Endothelial cell of umbilical vein (primary cell): ENCODE results near the gene USP48. TPM values are rescaled to one million over a fixed set of nuclear protein-coding genes. Genes with fewer than 3 reads are reported as not detected.

Source experiments
- BruUV-seq: library from RNA; stranded (reverse); fragments of 400-500 nt; replicated peaks from 2 replicates; lab custom pipeline; 2021; lab: Mats Ljungman, UMichigan
- CTCF ChIA-PET: fragments of 300-600, 350-600 bp; sonication (Branson Sonifier 250); formaldehyde crosslinking; loops from one replicate; lab custom pipeline; 2021; ENCODE audit warnings: antibody characterized with exemption, inconsistent platforms; lab: Charles Lee
- POLR2A ChIA-PET: fragments of 300-600, 350-600 bp; sonication (Branson Sonifier 250); formaldehyde crosslinking; loops from one replicate; lab custom pipeline; 2021; ENCODE audit warnings: antibody characterized with exemption, inconsistent platforms; lab: Charles Lee
- DNase-seq: peaks from one replicate; pipeline ENCODE4 v3.0.0-alpha.2; 2011; ENCODE audit warnings: low read depth, low spot score
- FAIRE-seq: peaks from 2 replicates; lab custom pipeline; 2011; peaks lifted over from hg19 to GRCh38; lab: Jason Lieb, UNC
- H2AFZ ChIP-seq: 2 replicates; pipeline ENCODE4 v1.6.0; 2012; ENCODE audit warnings: low read depth, low read length, control low read depth, inconsistent platforms
- H3K27ac ChIP-seq: 2 replicates; pipeline ENCODE4 v1.5.1; 2011; ENCODE audit warnings: low read depth, mild to moderate bottlenecking, control low read depth, low read length, moderate library complexity; ENCODE audit not compliant: insufficient read depth
- H3K27me3 ChIP-seq, 2 experiments: 2 replicates each; pipeline versions ENCODE4 v1.6.0 to v1.6.1; 2011; ENCODE audit warnings: low read length in 2 of 2, mixed read lengths in 1 of 2; ENCODE audit not compliant: control insufficient read depth in 2 of 2, insufficient read depth in 2 of 2
- H3K36me3 ChIP-seq, 2 experiments: 2 replicates in 1 of 2; 3 replicates in 1 of 2; pipeline ENCODE4 v1.5.1; 2011; ENCODE audit warnings: low read length in 2 of 2, mild to moderate bottlenecking in 1 of 2, moderate library complexity in 1 of 2; ENCODE audit not compliant: control insufficient read depth in 2 of 2, insufficient read depth in 2 of 2; ENCODE audit errors: extremely low read depth in 1 of 2
- H3K4me1 ChIP-seq: 3 replicates; pipeline ENCODE4 v1.5.1; 2011; ENCODE audit warnings: mild to moderate bottlenecking, low read length; ENCODE audit not compliant: control insufficient read depth, insufficient read depth; ENCODE audit errors: extremely low read depth
- H3K4me2 ChIP-seq: 2 replicates; pipeline ENCODE4 v1.6.1; 2011; ENCODE audit warnings: low read length, control low read depth, mixed read lengths; ENCODE audit not compliant: insufficient read depth
- H3K4me3 ChIP-seq, 3 experiments: fragments of 200-600 bp in 1 of 3; sonication (generic), shearing (Covaris generic) in 1 of 3; replicated peaks in 1 of 3; 2 replicates each; pipeline ENCODE4 v1.5.1; 2011 to 2016; ENCODE audit warnings: control low read depth in 3 of 3, low read length in 3 of 3, mild to moderate bottlenecking in 2 of 3, inconsistent platforms in 1 of 3, low read depth in 1 of 3, moderate library complexity in 1 of 3; ENCODE audit not compliant: insufficient read depth in 1 of 3
- H3K79me2 ChIP-seq: 2 replicates; pipeline ENCODE4 v1.6.0; 2012; ENCODE audit warnings: low read length, inconsistent platforms; ENCODE audit not compliant: control insufficient read depth, insufficient read depth
- H3K9ac ChIP-seq: replicated peaks from 2 replicates; pipeline ENCODE3; 2011; ENCODE audit warnings: low read length, control low read depth; ENCODE audit not compliant: insufficient read depth; ENCODE audit errors: extremely low read depth
- H3K9me1 ChIP-seq: replicated peaks from 3 replicates; pipeline ENCODE4 v1.6.0; 2011; ENCODE audit warnings: mild to moderate bottlenecking, low read length; ENCODE audit not compliant: control insufficient read depth, insufficient read depth; ENCODE audit errors: extremely low read depth
- H3K9me3 ChIP-seq: replicated peaks from 2 replicates; pipeline ENCODE4 v1.5.1; 2012; ENCODE audit warnings: low read length, inconsistent platforms; ENCODE audit not compliant: control insufficient read depth, insufficient read depth
- H4K20me1 ChIP-seq: replicated peaks from 2 replicates; pipeline ENCODE3; 2011; ENCODE audit warnings: mild to moderate bottlenecking, low read length; ENCODE audit not compliant: control insufficient read depth, insufficient read depth; ENCODE audit errors: extremely low read depth
- EZH2 ChIP-seq: IDR thresholded peaks from 2 replicates; pipeline ENCODE4 v1.6.1; 2012; ENCODE audit warnings: borderline replicate concordance, low read depth, mild to moderate bottlenecking, moderate library complexity, low read length, inconsistent platforms; ENCODE audit not compliant: severe bottlenecking
- FOS ChIP-seq: IDR thresholded peaks from 2 replicates; pipeline ENCODE4 v1.6.1; 2011; ENCODE audit warnings: mild to moderate bottlenecking, low read length, moderate library complexity, borderline replicate concordance; ENCODE audit not compliant: insufficient read depth
- GATA2 ChIP-seq: IDR thresholded peaks from 2 replicates; pipeline ENCODE4 v1.7.0; 2011; ENCODE audit warnings: low read depth, mild to moderate bottlenecking, moderate library complexity, mixed read lengths, low read length; ENCODE audit not compliant: insufficient read length, insufficient read depth
- JUN ChIP-seq: IDR thresholded peaks from 2 replicates; pipeline ENCODE4 v1.6.1; 2011; ENCODE audit warnings: borderline replicate concordance, low read depth; ENCODE audit not compliant: insufficient read length, insufficient read depth
- MYC ChIP-seq: IDR thresholded peaks from one replicate; pipeline ENCODE4 v1.6.1; 2011; ENCODE audit warnings: mild to moderate bottlenecking, low read depth, low read length
- POLR2A ChIP-seq: IDR thresholded peaks from 2 replicates; pipeline ENCODE4 v1.6.1; 2012; ENCODE audit warnings: low read depth, mild to moderate bottlenecking, control low read depth, low read length
- POLR2AphosphoS5 ChIP-seq: IDR thresholded peaks from 2 replicates; pipeline ENCODE4 v1.6.1; 2012; ENCODE audit warnings: low read depth, mild to moderate bottlenecking, control low read depth, low read length, moderate library complexity; ENCODE audit not compliant: insufficient read depth
- dilution Hi-C: fragments of 300-500 bp; cut with MboI; formaldehyde crosslinking; loops from one replicate; pipeline ENCODE4 v1.15.0; 2019; ENCODE audit warnings: low sequenced_read_pairs; ENCODE audit not compliant: extremely low pct_ligation_motif_present
- intact Hi-C: fragments of 100-400 bp; cut with micrococcal nuclease; formaldehyde crosslinking; loops from one replicate; pipeline ENCODE4 v1.10.0; 2022
- polyA plus RNA-seq, 4 experiments: library from polyadenylated mRNA; depleted of rRNA in 3 of 4; stranded (reverse) in 3 of 4; unstranded in 1 of 4; fragments of >200 nt; gene quantifications; 2 replicates each; pipeline versions ENCODE4 v1.2.1 to v1.2.3, GENCODE V29; 2011 to 2012; ENCODE audit warnings: missing spikeins in 1 of 4
- total RNA-seq: library from RNA; stranded (reverse); gene quantifications from 2 replicates; pipeline ENCODE4 v1.2.3, GENCODE V29; 2021
- TF ChIP-seq, protein P1 (sequence below), 2 donors: IDR thresholded peaks; 1 replicate in 1 of 2; 2 replicates in 1 of 2; pipeline ENCODE4 v1.5.1; 2011; ENCODE audit warnings: low read length in 2 of 2, mild to moderate bottlenecking in 2 of 2, moderate library complexity in 2 of 2, control low read depth in 1 of 2, inconsistent platforms in 1 of 2, low read depth in 1 of 2; ENCODE audit not compliant: insufficient read depth in 1 of 2; ENCODE audit errors: extremely low read depth in 1 of 2
- TF ChIP-seq, protein P2 (sequence below): IDR thresholded peaks from 2 replicates; pipeline ENCODE4 v1.6.1; 2011; ENCODE audit not compliant: insufficient read depth, insufficient read length

USP48 gene
- total and polyA plus RNA-seq, 2 donors (not counting 3 experiments of a cell fraction or from before 2014, with no cell fraction given) = 27.2 to 149 TPM

DNA sequence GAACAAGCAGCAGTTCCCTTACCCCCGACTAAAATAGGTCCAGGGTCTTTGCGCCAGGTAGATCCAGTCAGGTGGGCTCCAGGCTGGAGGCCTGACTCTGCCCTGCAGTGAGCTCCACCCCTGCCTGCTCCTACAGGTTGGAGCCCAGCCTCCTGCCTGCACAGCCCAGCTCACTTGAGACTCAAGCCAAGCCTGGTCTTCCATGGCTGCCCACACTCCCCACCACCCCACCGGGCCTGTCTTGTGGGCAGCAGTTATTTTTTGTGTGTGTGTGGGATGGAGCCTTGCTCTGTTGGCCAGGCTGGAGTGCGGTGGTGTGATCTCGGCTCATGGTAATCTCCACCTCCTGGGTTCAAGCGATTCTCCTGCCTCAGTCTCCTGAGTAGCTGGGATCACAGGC, 142.3 kb downstream of the USP48 start:
- H3K79me2 ChIP-seq = no peaks in the 10 kb centered on the region
- H3K9me3 ChIP-seq = no peaks in the 10 kb centered on the region
- dilution Hi-C loops = no loop called here
- intact Hi-C loops = no loop called here
- no peaks in the 10 kb centered on the region for H3K36me3 ChIP-seq
- ChIA-PET CTCF (interaction anchor here (1.0 to 2.0 kb wide), 3 partner anchors 10 to 270 kb away, joined by 3 to 5 read pairs (median 3); no protein-coding TSS in a partner anchor), POLR2A (no interaction called here)
- H3K4me2 ChIP-seq = no peak overlapping the region
- no peak overlapping the region for H3K9ac ChIP-seq
- H3K4me3 ChIP-seq = no peak overlapping the region
- H4K20me1 ChIP-seq = no peaks in the 10 kb centered on the region
- no peak overlapping the region for H3K27ac ChIP-seq
- no TSS peak for BruUV-seq
- peaks cover 0 to 3% of the 10 kb centered on the region in 2 experiments for H3K27me3 ChIP-seq
- FAIRE-seq (no peak), DNase-seq (no peak)
- H2AFZ ChIP-seq = no peak overlapping the region
- H3K4me1 ChIP-seq = no peaks in the 10 kb centered on the region
- TF ChIP-seq MYC (no peak), POLR2AphosphoS5 (no peak), POLR2A (no peak), EZH2 (no peak), GATA2 (no peak), FOS (no peak), JUN (no peak)
- TF ChIP-seq, protein P1, sequence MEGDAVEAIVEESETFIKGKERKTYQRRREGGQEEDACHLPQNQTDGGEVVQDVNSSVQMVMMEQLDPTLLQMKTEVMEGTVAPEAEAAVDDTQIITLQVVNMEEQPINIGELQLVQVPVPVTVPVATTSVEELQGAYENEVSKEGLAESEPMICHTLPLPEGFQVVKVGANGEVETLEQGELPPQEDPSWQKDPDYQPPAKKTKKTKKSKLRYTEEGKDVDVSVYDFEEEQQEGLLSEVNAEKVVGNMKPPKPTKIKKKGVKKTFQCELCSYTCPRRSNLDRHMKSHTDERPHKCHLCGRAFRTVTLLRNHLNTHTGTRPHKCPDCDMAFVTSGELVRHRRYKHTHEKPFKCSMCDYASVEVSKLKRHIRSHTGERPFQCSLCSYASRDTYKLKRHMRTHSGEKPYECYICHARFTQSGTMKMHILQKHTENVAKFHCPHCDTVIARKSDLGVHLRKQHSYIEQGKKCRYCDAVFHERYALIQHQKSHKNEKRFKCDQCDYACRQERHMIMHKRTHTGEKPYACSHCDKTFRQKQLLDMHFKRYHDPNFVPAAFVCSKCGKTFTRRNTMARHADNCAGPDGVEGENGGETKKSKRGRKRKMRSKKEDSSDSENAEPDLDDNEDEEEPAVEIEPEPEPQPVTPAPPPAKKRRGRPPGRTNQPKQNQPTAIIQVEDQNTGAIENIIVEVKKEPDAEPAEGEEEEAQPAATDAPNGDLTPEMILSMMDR (IDR thresholded peaks at IDR 0.05; ENCODE audit: extremely low read depth in 1 of 2, insufficient read depth in 1 of 2, low read depth in 1 of 2, low read length in 2 of 2) = no peak
- TF ChIP-seq, protein P2, sequence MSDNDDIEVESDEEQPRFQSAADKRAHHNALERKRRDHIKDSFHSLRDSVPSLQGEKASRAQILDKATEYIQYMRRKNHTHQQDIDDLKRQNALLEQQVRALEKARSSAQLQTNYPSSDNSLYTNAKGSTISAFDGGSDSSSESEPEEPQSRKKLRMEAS = no peak
- no peaks in the 10 kb centered on the region for H3K9me1 ChIP-seq
